Thymus (tissue), 11 donors: ENCODE measurements around the gene SVOPL. TPM values are rescaled to one million over a fixed set of nuclear protein-coding genes. Genes with fewer than 3 reads are reported as not detected.
"Not testable (repeated sequence)": the region's sequence is repeated elsewhere in the genome, so short reads cannot be mapped to it uniquely, and the experiment has no call there.

Source experiments
- DNase-seq, 9 donors: peaks; one replicate each; pipeline ENCODE4 v3.0.0-alpha.2; 2013; ENCODE audit warnings: low spot score in 9 of 9, low read depth in 6 of 9, missing footprints in 1 of 9
- H3K27ac ChIP-seq, 2 donors: one replicate each; pipeline ENCODE4 v1.5.1; 2013; ENCODE audit warnings: control low read depth in 1 of 2, low read depth in 1 of 2, low read length in 1 of 2, mild to moderate bottlenecking in 1 of 2, moderate library complexity in 1 of 2
- H3K27me3 ChIP-seq, 2 donors: one replicate each; pipeline ENCODE4 v1.5.1; 2013; ENCODE audit warnings: low read length in 1 of 2; ENCODE audit not compliant: control insufficient read depth in 2 of 2, insufficient read depth in 1 of 2
- H3K36me3 ChIP-seq, 2 donors: one replicate each; pipeline ENCODE4 v1.5.1; 2013; ENCODE audit warnings: low read length in 1 of 2, mild to moderate bottlenecking in 1 of 2, moderate library complexity in 1 of 2; ENCODE audit not compliant: control insufficient read depth in 2 of 2, insufficient read depth in 2 of 2
- H3K4me1 ChIP-seq, 2 donors: one replicate each; pipeline ENCODE4 v1.5.1; 2013; ENCODE audit warnings: low read length in 2 of 2; ENCODE audit not compliant: control insufficient read depth in 2 of 2, insufficient read depth in 2 of 2
- H3K4me3 ChIP-seq, 2 donors: one replicate each; pipeline ENCODE4 v1.5.1; 2013; ENCODE audit warnings: low read length in 2 of 2, control low read depth in 1 of 2, mild to moderate bottlenecking in 1 of 2
- H3K9me3 ChIP-seq, 2 donors: one replicate each; pipeline ENCODE4 v1.5.1; 2013; ENCODE audit warnings: low read length in 1 of 2, mild to moderate bottlenecking in 1 of 2; ENCODE audit not compliant: control insufficient read depth in 2 of 2, insufficient read depth in 1 of 2
- WGBS: extraction: QIAGEN DNeasy Blood & Tissue Kit; methylation state at CpG from one replicate; pipeline ENCODE4 v1.1.7; 2013; 5-methylcytosine and 5-hydroxymethylcytosine counted together
- polyA plus RNA-seq: library from polyadenylated mRNA; stranded (reverse); fragments of 200-250 nt; gene quantifications from one replicate; pipeline ENCODE4 v1.2.3, GENCODE V29; 2013
- total RNA-seq: library from RNA; stranded (reverse); fragments of 120-200 nt; gene quantifications from one replicate; pipeline ENCODE4 v1.2.4, GENCODE V29; 2013
- donor health status: healthy.

The SVOPL gene
- total and polyA plus RNA-seq, 2 donors: 1.7 to 2.6 TPM

DNA sequence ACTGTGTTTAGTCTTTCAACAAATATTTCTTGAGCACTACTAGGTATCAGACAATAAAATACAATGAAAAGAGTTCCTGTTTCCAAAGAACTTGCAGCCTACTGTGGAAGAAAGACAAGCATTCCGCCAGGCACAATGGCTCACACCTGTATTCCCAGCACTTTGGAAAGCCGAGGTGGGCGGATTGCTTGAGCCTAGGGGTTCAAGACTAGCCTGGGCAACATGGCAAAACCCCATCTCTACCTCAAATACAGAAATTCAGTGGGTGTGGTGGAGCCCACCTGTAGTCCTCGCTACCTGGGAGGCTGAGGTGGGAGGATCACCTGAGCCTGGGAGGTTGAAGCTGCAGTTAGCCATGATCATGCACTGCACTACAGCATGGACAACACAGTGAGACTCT, 6.1 kb downstream of the SVOPL start:
- H3K9me3 ChIP-seq: no peaks in the 10 kb centered on the region
- no peaks in the 10 kb centered on the region for H3K36me3 ChIP-seq
- H3K27ac ChIP-seq: no peak overlapping the region
- 98% methylated on average over 4 of the region's 4 CpGs for WGBS
- H3K27me3 ChIP-seq: no peaks in the 10 kb centered on the region
- H3K4me1 ChIP-seq: no peaks in the 10 kb centered on the region
- DNase-seq: no peak
- no peak overlapping the region for H3K4me3 ChIP-seq

DNA sequence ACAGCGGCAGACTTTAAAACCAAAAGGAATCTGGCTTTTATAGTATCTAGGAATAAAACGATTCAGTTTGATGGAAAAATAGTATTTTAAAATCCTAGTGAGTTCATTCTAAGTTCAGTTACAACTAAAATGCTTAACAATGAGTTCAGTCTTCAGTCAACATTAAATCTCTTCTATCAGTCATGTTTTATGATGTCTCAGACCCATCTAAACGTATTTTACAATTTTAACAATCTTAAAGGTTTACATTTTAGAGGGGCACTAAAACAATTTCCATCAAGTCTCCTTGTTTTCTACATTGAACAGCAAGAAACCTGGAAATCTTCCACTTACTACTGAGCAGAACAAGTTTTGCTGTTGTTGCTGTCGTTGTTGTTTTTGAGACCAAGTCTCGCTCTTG, 10.0 kb downstream of the SVOPL start:
- no peak for DNase-seq
- Histone ChIP-seq H3K4me1 (no peaks in the 10 kb centered on the region), H3K36me3 (no peaks in the 10 kb centered on the region), H3K9me3 (no peaks in the 10 kb centered on the region), H3K27me3 (no peaks in the 10 kb centered on the region), H3K4me3 (no peak overlapping the region), H3K27ac (no peak overlapping the region)
- WGBS: 95% methylated on average over 5 of the region's 5 CpGs

DNA sequence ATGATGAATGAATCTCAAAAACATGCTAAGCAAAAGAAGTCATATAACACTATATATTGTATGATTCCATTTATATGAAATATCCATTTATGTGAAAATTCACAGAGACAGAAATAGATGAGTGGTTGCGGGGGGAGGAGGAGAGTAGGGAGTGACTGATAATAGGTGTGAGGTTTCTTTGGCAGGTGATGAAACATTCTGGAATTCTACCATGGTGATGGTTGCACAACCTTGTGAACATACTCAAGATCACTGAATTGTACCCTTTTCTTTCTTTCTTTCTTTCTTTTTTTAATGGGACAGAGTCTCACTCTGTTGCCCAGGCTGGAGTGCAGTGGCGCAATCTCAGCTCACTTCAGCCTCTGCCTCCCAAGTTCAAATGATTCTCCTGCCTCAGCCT, 10.7 kb downstream of the SVOPL start:
- Histone ChIP-seq H3K36me3 (no peaks in the 10 kb centered on the region), H3K4me1 (no peaks in the 10 kb centered on the region), H3K4me3 (no peak overlapping the region), H3K9me3 (no peaks in the 10 kb centered on the region), H3K27me3 (no peaks in the 10 kb centered on the region), H3K27ac (no peak overlapping the region)
- 98% methylated on average over 2 of the region's 2 CpGs for WGBS
- DNase-seq: no peak

DNA sequence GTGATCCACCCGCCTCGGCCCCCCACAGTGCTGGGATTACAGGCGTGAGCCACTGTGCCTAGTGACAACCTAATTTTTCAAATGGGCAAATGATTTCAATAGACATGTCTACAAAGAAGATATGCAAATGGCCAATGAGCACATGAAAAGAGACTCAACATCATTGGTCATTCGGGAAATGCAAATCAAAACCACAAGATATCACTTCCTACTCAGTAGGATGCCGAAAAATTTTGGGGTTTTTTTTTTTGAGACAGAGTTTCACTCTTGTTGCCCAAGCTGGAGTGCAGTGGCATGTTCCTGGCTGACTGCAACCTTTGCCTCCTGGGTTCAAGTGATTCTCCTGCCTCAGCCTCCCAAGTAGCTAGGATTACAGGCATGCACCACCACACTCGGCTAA, 13.1 kb downstream of the SVOPL start:
- H3K4me3 ChIP-seq, H3K27me3 ChIP-seq, H3K4me1 ChIP-seq, H3K9me3 ChIP-seq, H3K36me3 ChIP-seq, H3K27ac ChIP-seq, DNase-seq: not testable (repeated sequence)
- WGBS: 93% methylated on average over 6 of the region's 6 CpGs

DNA sequence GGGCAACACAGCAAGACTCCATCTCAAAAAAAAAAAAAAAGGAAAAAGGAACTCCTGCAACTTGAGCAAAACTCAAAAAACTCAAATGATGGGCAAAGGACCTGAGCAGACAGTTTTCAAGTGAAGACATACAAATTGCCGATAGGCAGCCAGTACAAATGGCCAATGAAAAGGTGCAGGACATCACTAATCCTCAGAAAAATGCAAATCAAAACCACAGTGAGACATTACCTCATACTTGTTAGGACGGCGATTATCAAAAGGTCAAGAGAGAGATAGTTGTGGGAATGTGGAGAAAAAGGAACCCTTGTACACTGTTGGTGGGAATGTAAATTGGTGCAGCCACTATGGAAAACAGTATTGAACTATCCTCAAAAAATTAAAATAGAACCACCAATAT, 16.8 kb downstream of the SVOPL start:
- no peaks in the 10 kb centered on the region for H3K4me1 ChIP-seq
- no peaks in the 10 kb centered on the region for H3K9me3 ChIP-seq
- no peaks in the 10 kb centered on the region for H3K27me3 ChIP-seq
- no peak for DNase-seq
- no peaks in the 10 kb centered on the region for H3K36me3 ChIP-seq
- 96% methylated on average over 3 of the region's 3 CpGs for WGBS
- H3K27ac ChIP-seq: no peak overlapping the region
- no peak overlapping the region for H3K4me3 ChIP-seq

DNA sequence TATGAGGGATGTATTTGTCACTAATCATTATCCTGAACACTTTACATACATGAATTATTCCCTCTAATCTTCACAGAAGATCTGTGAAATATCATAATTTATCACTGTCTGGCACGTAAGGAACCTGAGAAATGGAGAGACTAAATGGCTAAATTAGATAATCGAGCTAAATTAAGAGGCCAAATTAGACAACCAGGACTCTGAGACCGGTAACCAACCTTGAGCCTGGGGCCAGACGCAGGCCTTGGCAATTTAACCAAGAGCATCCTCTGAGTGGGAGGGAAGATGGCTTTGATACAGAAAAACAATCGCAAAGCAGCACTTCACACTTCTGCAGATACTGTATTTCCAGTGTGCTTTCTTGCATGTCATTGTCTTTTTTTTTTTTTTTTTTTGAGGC, 21.4 kb downstream of the SVOPL start:
- Histone ChIP-seq H3K4me3 (no peak overlapping the region), H3K4me1 (no peaks in the 10 kb centered on the region), H3K27me3 (no peaks in the 10 kb centered on the region), H3K27ac (no peak overlapping the region), H3K9me3 (no peaks in the 10 kb centered on the region), H3K36me3 (no peaks in the 10 kb centered on the region)
- WGBS: 74% methylated on average over 5 of the region's 5 CpGs
- no peak for DNase-seq

DNA sequence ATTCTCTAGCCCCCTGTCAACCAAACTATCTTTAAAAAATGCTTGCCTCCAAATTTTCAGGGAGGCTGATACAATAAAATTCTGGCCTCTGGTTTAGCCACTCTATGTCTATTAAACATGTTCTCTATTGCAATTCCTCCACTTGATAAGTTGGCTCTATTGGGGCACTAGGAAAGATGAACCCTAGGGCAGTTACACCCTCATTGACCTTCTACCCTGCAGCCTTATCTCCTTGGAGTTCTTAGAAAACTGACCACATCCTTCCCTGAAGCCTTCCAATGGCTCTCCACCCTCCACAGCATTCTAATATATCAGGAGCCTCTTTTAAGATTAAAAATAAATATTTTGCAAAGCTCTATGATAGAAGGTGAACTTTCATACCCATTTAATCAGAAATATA, 30.6 kb downstream of the SVOPL start:
- Histone ChIP-seq H3K4me3 (no peak overlapping the region), H3K27ac (no peak overlapping the region), H3K4me1 (no peaks in the 10 kb centered on the region), H3K36me3 (no peaks in the 10 kb centered on the region), H3K27me3 (no peaks in the 10 kb centered on the region), H3K9me3 (no peaks in the 10 kb centered on the region)
- no peak for DNase-seq

DNA sequence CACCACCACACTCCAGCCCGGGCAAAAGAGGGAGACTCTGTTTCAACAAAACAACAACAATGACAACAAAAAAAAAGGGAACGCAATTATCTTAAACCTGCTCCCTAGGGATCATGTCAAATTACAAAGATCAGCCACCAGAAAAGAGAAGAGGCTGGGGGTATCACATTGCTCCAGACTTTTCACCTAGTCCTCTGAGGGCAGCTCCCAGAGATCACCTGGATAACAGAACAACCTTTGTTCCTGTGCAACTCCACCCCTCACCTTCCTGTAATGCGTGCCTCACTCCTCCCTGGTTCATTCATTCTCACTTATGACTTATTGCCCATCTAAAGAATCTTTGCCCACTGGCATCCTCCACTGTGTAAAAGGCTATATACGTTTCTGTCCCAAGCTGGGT, 31.8 kb downstream of the SVOPL start:
- DNase-seq: no peak
- H3K27me3 ChIP-seq: no peaks in the 10 kb centered on the region
- 88% methylated on average over 4 of the region's 4 CpGs for WGBS

DNA sequence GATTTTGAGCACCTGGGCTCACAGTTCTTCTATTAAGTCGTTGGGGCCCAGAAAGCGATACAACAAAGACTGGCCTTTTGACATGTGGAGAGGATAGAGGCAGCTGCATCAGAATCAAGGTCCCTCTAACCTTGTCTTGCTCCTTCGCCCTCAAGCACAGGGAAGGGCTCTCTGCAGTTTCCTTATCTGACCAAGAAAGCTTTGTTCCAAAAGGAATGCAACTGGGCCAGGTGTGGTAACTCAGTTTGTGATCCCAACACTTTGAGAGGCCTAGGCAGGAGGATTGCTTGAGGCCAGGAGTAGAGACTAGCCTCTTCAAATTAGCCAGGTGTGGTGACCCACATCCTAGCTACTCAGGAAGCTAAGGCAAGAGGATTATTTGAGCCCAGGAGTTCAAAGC, 32.2 kb downstream of the SVOPL start:
- H3K27ac ChIP-seq: no peak overlapping the region
- no peak overlapping the region for H3K4me3 ChIP-seq
- peaks cover 2 to 3% of the 10 kb centered on the region in 2 donors for H3K4me1 ChIP-seq
- H3K9me3 ChIP-seq: peaks cover 0 to 4% of the 10 kb centered on the region in 2 donors
- no peaks in the 10 kb centered on the region for H3K36me3 ChIP-seq
- WGBS: 95% methylated on average over 3 of the region's 3 CpGs
- no peak for DNase-seq
- no peaks in the 10 kb centered on the region for H3K27me3 ChIP-seq

More for the DNA sequence above, 31.8 kb downstream of the SVOPL start:
- Histone ChIP-seq H3K36me3 (no peaks in the 10 kb centered on the region), H3K4me1 (no peaks in the 10 kb centered on the region), H3K27ac (no peak overlapping the region), H3K9me3 (peaks cover 0 to under 1% of the 10 kb centered on the region in 2 donors), H3K4me3 (no peak overlapping the region)

DNA sequence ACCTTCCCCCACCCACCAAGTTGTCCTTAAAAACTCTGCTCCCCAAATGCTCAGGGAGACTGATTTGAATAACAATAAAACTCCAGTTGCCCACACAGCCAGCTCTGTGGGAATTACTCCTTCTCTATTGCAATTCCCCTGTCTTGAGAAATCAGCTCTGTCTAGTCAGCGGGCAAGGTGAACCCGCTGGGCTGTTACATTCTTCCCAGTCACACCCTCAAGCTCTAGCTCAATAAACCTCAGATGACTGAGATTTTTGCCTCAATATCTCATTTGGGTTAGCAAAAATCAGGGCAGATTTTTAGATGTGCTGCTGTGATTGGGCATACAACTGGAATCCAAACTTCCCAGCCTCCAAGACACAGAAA, 32.9 kb downstream of the SVOPL start:
- no peaks in the 10 kb centered on the region for H3K36me3 ChIP-seq
- WGBS: 98% methylated on average over 2 of the region's 2 CpGs

More for the DNA sequence above, 32.9 kb downstream of the SVOPL start:
- DNase-seq: no peak
- Histone ChIP-seq H3K27me3 (no peaks in the 10 kb centered on the region), H3K4me3 (no peak overlapping the region), H3K4me1 (peaks cover 5 to 7% of the 10 kb centered on the region in 2 donors), H3K9me3 (peaks cover 0 to 4% of the 10 kb centered on the region in 2 donors), H3K27ac (no peak overlapping the region)
